Epithelial cell of prostate (primary cell): ENCODE measurements around the gene RIN2.
A peak's percentile ranks its signal among the peaks of the same experiment; 100 is the strongest.

Source experiments
- DNase-seq: peaks from one replicate; pipeline ENCODE4 v3.0.0-alpha.2; 2011; ENCODE audit warnings: low read depth, low spot score
- H3K27ac ChIP-seq: fragments of 450-650 bp; 2 replicates; pipeline ENCODE4 v1.5.1; 2017; ENCODE audit warnings: mild to moderate bottlenecking

RIN2 gene

GRCh38 chr20:19758133-19758500, at the start of gene RIN2:
Gene RIN2, plus strand, starts transcription at chr20:19758258. Its CDS starts 131,344 bp downstream, at chr20:19889602.
- DNase-seq, result no peak
- peak within 1 kb of the TSS; percentile 93 for H3K27ac ChIP-seq

- no peak overlapping the region for H3K27ac ChIP-seq
- DNase-seq, result no peak
Measured at GRCh38 chr20:19709635-19710335, 48.3 kb upstream of the RIN2 start.

GRCh38 chr20:19710336-19711120, 47.5 kb upstream of the RIN2 start:
- DNase-seq, result no peak
- H3K27ac ChIP-seq, result no peak overlapping the region

- no peak for DNase-seq
Measured at GRCh38 chr20:19711126-19711525, 46.9 kb upstream of the RIN2 start.

GRCh38 chr20:19712721-19713260, 45.3 kb upstream of the RIN2 start:
- H3K27ac ChIP-seq, result peak overlapping the region; percentile 12
- DNase-seq, result peak; percentile 44

More at GRCh38 chr20:19711126-19711525, 46.9 kb upstream of the RIN2 start:
- no peak overlapping the region for H3K27ac ChIP-seq

GRCh38 chr20:19713822-19714578, 44.1 kb upstream of the RIN2 start:
- H3K27ac ChIP-seq, result no peak overlapping the region
- DNase-seq, result no peak

- DNase-seq, result no peak
- H3K27ac ChIP-seq, result no peak overlapping the region
Measured at GRCh38 chr20:19714579-19714840, 43.5 kb upstream of the RIN2 start.

GRCh38 chr20:19715986-19716385, 42.1 kb upstream of the RIN2 start:
- no peak for DNase-seq
- H3K27ac ChIP-seq, result no peak overlapping the region

- no peak overlapping the region for H3K27ac ChIP-seq
- no peak for DNase-seq
Measured at GRCh38 chr20:19718880-19719279, 39.2 kb upstream of the RIN2 start.

GRCh38 chr20:19720991-19721390, 37.1 kb upstream of the RIN2 start:
- DNase-seq, result no peak

GRCh38 chr20:19723051-19723450, 35.0 kb upstream of the RIN2 start:
- H3K27ac ChIP-seq, result no peak overlapping the region

More at GRCh38 chr20:19720991-19721390, 37.1 kb upstream of the RIN2 start:
- H3K27ac ChIP-seq, result no peak overlapping the region

GRCh38 chr20:19723813-19724430, 34.1 kb upstream of the RIN2 start:
- H3K27ac ChIP-seq, result no peak overlapping the region
- DNase-seq, result no peak

More at GRCh38 chr20:19723051-19723450, 35.0 kb upstream of the RIN2 start:
- DNase-seq, result no peak

- H3K27ac ChIP-seq, result no peak overlapping the region
Measured at GRCh38 chr20:19725373-19725772, 32.7 kb upstream of the RIN2 start.

GRCh38 chr20:19725814-19726525, 32.1 kb upstream of the RIN2 start:
- DNase-seq, result no peak
- H3K27ac ChIP-seq, result no peak overlapping the region

More at GRCh38 chr20:19725373-19725772, 32.7 kb upstream of the RIN2 start:
- DNase-seq, result no peak

- DNase-seq, result no peak
- no peak overlapping the region for H3K27ac ChIP-seq
Measured at GRCh38 chr20:19727251-19727847, 30.7 kb upstream of the RIN2 start.

- no peak overlapping the region for H3K27ac ChIP-seq
- DNase-seq, result no peak
Measured at GRCh38 chr20:19729672-19730071, 28.4 kb upstream of the RIN2 start.

GRCh38 chr20:19730706-19731105, 27.4 kb upstream of the RIN2 start:
- H3K27ac ChIP-seq, result no peak overlapping the region
- no peak for DNase-seq

- DNase-seq, result no peak
- H3K27ac ChIP-seq, result peak overlapping the region; percentile 96
Measured at GRCh38 chr20:19734811-19735210, 23.2 kb upstream of the RIN2 start.

GRCh38 chr20:19735446-19735845, 22.6 kb upstream of the RIN2 start:
- peak overlapping the region; percentile 96 for H3K27ac ChIP-seq
- DNase-seq, result peak; percentile 95
